Measurements from ENCODE around the gene IL1A.

The IL1A gene

GRCh38 chr2:112726487-112727190 is 57.7 kb downstream of the IL1A start:
- peak; percentile 83 for DNase-seq (ENCODE audit: low read depth)

GRCh38 chr2:112725545-112726457 is 58.5 kb downstream of the IL1A start:
- DNase-seq (ENCODE audit: low read depth): no peak

- DNase-seq (ENCODE audit: low read depth): no peak
These were observed 59.4 kb downstream of the IL1A start for GRCh38 chr2:112724591-112725525.

- DNase-seq (ENCODE audit: low read depth): no peak
These were observed 60.3 kb downstream of the IL1A start for GRCh38 chr2:112723995-112724394.
